GM12892 (cell line): Measurements from ENCODE around the gene MYO5A.
A peak's percentile ranks its signal among the peaks of the same experiment; 100 is the strongest.

Source experiments
- DNase-seq: peaks from one replicate; pipeline ENCODE4 v3.0.0; 2011; ENCODE audit not compliant: insufficient read length
- FAIRE-seq: peaks from 2 replicates; lab custom pipeline; 2011; peaks lifted over from hg19 to GRCh38; lab: Jason Lieb, UNC
- POLR2A ChIP-seq: IDR thresholded peaks from 2 replicates; pipeline ENCODE4 v1.6.1; 2011; ENCODE audit warnings: low read depth, low read length, control low read depth
- POLR2AphosphoS5 ChIP-seq: IDR thresholded peaks from 2 replicates; pipeline ENCODE4 v1.6.1; 2011; ENCODE audit warnings: low read depth, low read length, control low read depth
- TAF1 ChIP-seq: IDR thresholded peaks from 2 replicates; pipeline ENCODE4 v1.6.1; 2011; ENCODE audit warnings: low read depth, mild to moderate bottlenecking, control low read depth, low read length, borderline replicate concordance

The MYO5A gene

GRCh38 chr15:52369030-52369429 lies 159.7 kb downstream of the MYO5A start:
- TF ChIP-seq POLR2A (no peak), TAF1 (no peak), POLR2AphosphoS5 (no peak)
- DNase-seq (no peak), FAIRE-seq (no peak)

GRCh38 chr15:52368402-52368801 lies 160.3 kb downstream of the MYO5A start:
- FAIRE-seq (peak; percentile 21), DNase-seq (no peak)
- TF ChIP-seq POLR2A = no peak
- TF ChIP-seq POLR2AphosphoS5 = no peak
- TF ChIP-seq TAF1 = no peak

- TF ChIP-seq POLR2AphosphoS5 (no peak), POLR2A (no peak), TAF1 (no peak)
- FAIRE-seq (no peak), DNase-seq (no peak)
These were observed 166.2 kb downstream of the MYO5A start for GRCh38 chr15:52362497-52362896.

GRCh38 chr15:52361975-52362494 lies 166.6 kb downstream of the MYO5A start:
- DNase-seq = no peak
- FAIRE-seq = no peak
- TF ChIP-seq POLR2A (no peak), POLR2AphosphoS5 (no peak), TAF1 (no peak)

- TF ChIP-seq TAF1 (no peak), POLR2A (no peak), POLR2AphosphoS5 (no peak)
- FAIRE-seq (no peak), DNase-seq (no peak)
These were observed 167.2 kb downstream of the MYO5A start for GRCh38 chr15:52361494-52361893.

GRCh38 chr15:52360229-52361203 lies 168.2 kb downstream of the MYO5A start:
- TF ChIP-seq POLR2A (no peak), POLR2AphosphoS5 (no peak), TAF1 (no peak)
- FAIRE-seq (no peak), DNase-seq (no peak)

- DNase-seq = no peak
- no peak for FAIRE-seq
- TF ChIP-seq TAF1 (no peak), POLR2A (no peak), POLR2AphosphoS5 (no peak)
These were observed 169.0 kb downstream of the MYO5A start for GRCh38 chr15:52359722-52360121.

- FAIRE-seq = no peak
- TF ChIP-seq POLR2A = no peak
- no peak for TF ChIP-seq TAF1
- no peak for TF ChIP-seq POLR2AphosphoS5
- DNase-seq = no peak
These were observed 170.7 kb downstream of the MYO5A start for GRCh38 chr15:52357949-52358348.

- TF ChIP-seq POLR2A = no peak
- TF ChIP-seq POLR2AphosphoS5 = no peak
- no peak for TF ChIP-seq TAF1
- DNase-seq = no peak
These were observed 176.6 kb downstream of the MYO5A start for GRCh38 chr15:52352086-52352485.

GRCh38 chr15:52351206-52351908 lies 177.3 kb downstream of the MYO5A start:
- no peak for DNase-seq
- TF ChIP-seq POLR2A = no peak
- no peak for TF ChIP-seq POLR2AphosphoS5
- TF ChIP-seq TAF1 = no peak
- FAIRE-seq = no peak

More at GRCh38 chr15:52352086-52352485, 176.6 kb downstream of the MYO5A start:
- no peak for FAIRE-seq

GRCh38 chr15:52350423-52350822 lies 178.3 kb downstream of the MYO5A start:
- FAIRE-seq (no peak), DNase-seq (no peak)
- TF ChIP-seq POLR2AphosphoS5 (no peak), TAF1 (no peak), POLR2A (no peak)
